ENCODE results near the gene FAM174C. TPM values are rescaled to one million over a fixed set of nuclear protein-coding genes. Genes with fewer than 3 reads are reported as not detected.

Gene FAM174C
- total RNA-seq, 1 experiment from 2014 or later = 85.2 TPM

GRCh38 chr19:1235625-1236538 lies 39.4 kb upstream of the FAM174C start:
- no peak for DNase-seq (ENCODE audit: unreplicated experiment)
- Mint-ChIP-seq H3K27ac (ENCODE audit: low read depth, unreplicated experiment) (no peak overlapping the region), H3K9me3 (ENCODE audit: unreplicated experiment) (no peaks in the 10 kb centered on the region), H3K4me3 (ENCODE audit: unreplicated experiment) (peak overlapping the region; percentile 62), H3K36me3 (ENCODE audit: insufficient read depth, unreplicated experiment) (peaks cover 5% of the 10 kb centered on the region), H3K27me3 (ENCODE audit: insufficient read depth, unreplicated experiment) (no peaks in the 10 kb centered on the region), H3K4me1 (ENCODE audit: insufficient read depth, unreplicated experiment) (peaks cover 14% of the 10 kb centered on the region)
- POLR2A ChIA-PET = interaction anchor here (0.6 kb wide), 1 partner anchor 18 kb away, joined by 3 read pairs; no protein-coding TSS in a partner anchor
- intact Hi-C loops (cut with micrococcal nuclease) = no loop called here
- no TSS peak for BruUV-seq (replicated peaks)
- TF ChIP-seq CTCF (IDR thresholded peaks at IDR 0.05; ENCODE audit: unreplicated experiment) = no peak
- CTCF ChIA-PET = interaction anchor here (0.6 kb wide), 1 partner anchor 20 kb away, joined by 3 read pairs; no protein-coding TSS in a partner anchor

- BruUV-seq (replicated peaks) = no TSS peak
- peak overlapping the region; percentile 62 for H3K4me3 Mint-ChIP-seq (ENCODE audit: unreplicated experiment)
- peaks cover 5% of the 10 kb centered on the region for H3K36me3 Mint-ChIP-seq (ENCODE audit: insufficient read depth, unreplicated experiment)
- DNase-seq (ENCODE audit: unreplicated experiment) = no peak
- no peak for TF ChIP-seq CTCF (IDR thresholded peaks at IDR 0.05; ENCODE audit: unreplicated experiment)
- no peaks in the 10 kb centered on the region for H3K9me3 Mint-ChIP-seq (ENCODE audit: unreplicated experiment)
- intact Hi-C loops (cut with micrococcal nuclease) = no loop called here
- H3K27ac Mint-ChIP-seq (ENCODE audit: low read depth, unreplicated experiment) = no peak overlapping the region
- H3K27me3 Mint-ChIP-seq (ENCODE audit: insufficient read depth, unreplicated experiment) = no peaks in the 10 kb centered on the region
- peaks cover 16% of the 10 kb centered on the region for H3K4me1 Mint-ChIP-seq (ENCODE audit: insufficient read depth, unreplicated experiment)
- POLR2A ChIA-PET = interaction anchor here (0.6 kb wide), 1 partner anchor 19 kb away, joined by 3 read pairs; no protein-coding TSS in a partner anchor
- CTCF ChIA-PET = interaction anchor here (0.6 kb wide), 1 partner anchor 21 kb away, joined by 3 read pairs; no protein-coding TSS in a partner anchor
Measured at GRCh38 chr19:1236576-1236975, 38.8 kb upstream of the FAM174C start.

GRCh38 chr19:1237027-1237659 lies 38.2 kb upstream of the FAM174C start:
- Mint-ChIP-seq H3K4me3 (ENCODE audit: unreplicated experiment) (peak overlapping the region; percentile 62), H3K36me3 (ENCODE audit: insufficient read depth, unreplicated experiment) (peaks cover 5% of the 10 kb centered on the region), H3K4me1 (ENCODE audit: insufficient read depth, unreplicated experiment) (peaks cover 12% of the 10 kb centered on the region), H3K27ac (ENCODE audit: low read depth, unreplicated experiment) (no peak overlapping the region), H3K27me3 (ENCODE audit: insufficient read depth, unreplicated experiment) (no peaks in the 10 kb centered on the region), H3K9me3 (ENCODE audit: unreplicated experiment) (no peaks in the 10 kb centered on the region)
- POLR2A ChIA-PET = no interaction called here
- TF ChIP-seq CTCF (IDR thresholded peaks at IDR 0.05; ENCODE audit: unreplicated experiment) = no peak
- CTCF ChIA-PET = no interaction called here
- no TSS peak for BruUV-seq (replicated peaks)
- intact Hi-C loops (cut with micrococcal nuclease) = no loop called here
- no peak for DNase-seq (ENCODE audit: unreplicated experiment)

- ChIA-PET CTCF (interaction anchor here (0.7 to 1.2 kb wide), 2 partner anchors 31 to 68 kb away, joined by 3 read pairs; partner anchors contain the start of gene CIRBP), POLR2A (interaction anchor here (1.2 to 1.5 kb wide), 3 partner anchors 22 to 70 kb away, joined by 3 to 7 read pairs (median 3); no protein-coding TSS in a partner anchor)
- peak within 1 kb of the TSS; percentile 74 for H3K4me3 Mint-ChIP-seq (ENCODE audit: unreplicated experiment)
- no peak within 1 kb of the TSS for H3K27ac Mint-ChIP-seq (ENCODE audit: low read depth, unreplicated experiment)
- BruUV-seq (replicated peaks) = no TSS peak
- H3K36me3 Mint-ChIP-seq (ENCODE audit: insufficient read depth, unreplicated experiment) = peaks cover 10% of the 10 kb centered on the region
- intact Hi-C loops (cut with micrococcal nuclease) = no loop called here
- no peaks in the 10 kb centered on the region for H3K27me3 Mint-ChIP-seq (ENCODE audit: insufficient read depth, unreplicated experiment)
- TF ChIP-seq CTCF (IDR thresholded peaks at IDR 0.05; ENCODE audit: unreplicated experiment) = no peak
- no peaks in the 10 kb centered on the region for H3K9me3 Mint-ChIP-seq (ENCODE audit: unreplicated experiment)
- peaks cover 6% of the 10 kb centered on the region for H3K4me1 Mint-ChIP-seq (ENCODE audit: insufficient read depth, unreplicated experiment)
- DNase-seq (ENCODE audit: unreplicated experiment) = no peak
Measured at GRCh38 chr19:1237754-1238368, 37.5 kb upstream of the FAM174C start, which contains the start of gene CBARP. Gene CBARP, minus strand, starts transcription at chr19:1238005. Its CDS starts 1,905 bp downstream, at chr19:1236100.
